HG02610 (cell line): ENCODE results near the gene SLC25A2.
"Not testable (repeated sequence)": the region's sequence is repeated elsewhere in the genome, so short reads cannot be mapped to it uniquely, and the experiment has no call there.

Experiments used
- ATAC-seq: cut with Tn5 transposase; IDR thresholded peaks from one replicate; pipeline ENCODE4 v1.9.1; 2021; ENCODE audit warnings: mild to moderate bottlenecking, moderate library complexity; ENCODE audit not compliant: unreplicated experiment

SLC25A2 gene

DNA sequence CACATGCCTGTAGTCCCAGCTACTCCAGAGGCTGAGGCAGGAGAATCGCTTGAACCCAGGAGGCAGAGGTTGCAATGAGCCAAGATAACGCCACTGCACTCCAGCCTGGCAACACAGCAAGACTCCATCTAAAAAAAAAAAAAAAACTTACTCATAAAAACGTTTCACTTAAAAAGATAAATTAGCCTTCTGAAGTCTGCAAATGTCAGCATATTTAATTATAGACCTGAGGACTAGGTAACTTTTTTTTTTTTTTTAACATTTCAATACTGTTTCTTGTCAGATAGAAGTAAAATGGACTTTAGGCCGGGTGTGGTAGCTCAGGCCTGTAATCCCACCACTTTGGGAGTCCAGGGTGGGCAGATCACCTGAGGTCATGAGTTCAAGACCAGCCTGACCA lies 13.1 kb upstream of the SLC25A2 start:
- not testable (repeated sequence) for ATAC-seq

DNA sequence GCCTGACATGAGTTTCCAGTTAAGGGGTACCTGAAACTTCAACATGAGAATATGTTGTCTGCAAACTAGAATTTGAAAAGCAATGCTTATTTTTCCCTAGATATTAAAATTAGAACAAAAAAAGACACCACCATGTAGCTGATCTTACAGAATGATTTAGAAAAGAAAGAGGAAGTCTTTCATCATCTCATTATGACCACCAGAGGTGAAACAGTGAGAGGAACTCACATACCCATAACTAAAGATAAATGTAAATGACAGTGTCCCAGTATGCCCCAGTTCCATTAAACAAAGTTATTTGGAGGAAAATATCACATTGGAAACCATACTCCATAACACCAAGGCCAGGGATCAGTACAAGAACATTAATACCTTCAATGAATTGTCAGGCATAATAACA lies 9.9 kb upstream of the SLC25A2 start:
- no peak for ATAC-seq

DNA sequence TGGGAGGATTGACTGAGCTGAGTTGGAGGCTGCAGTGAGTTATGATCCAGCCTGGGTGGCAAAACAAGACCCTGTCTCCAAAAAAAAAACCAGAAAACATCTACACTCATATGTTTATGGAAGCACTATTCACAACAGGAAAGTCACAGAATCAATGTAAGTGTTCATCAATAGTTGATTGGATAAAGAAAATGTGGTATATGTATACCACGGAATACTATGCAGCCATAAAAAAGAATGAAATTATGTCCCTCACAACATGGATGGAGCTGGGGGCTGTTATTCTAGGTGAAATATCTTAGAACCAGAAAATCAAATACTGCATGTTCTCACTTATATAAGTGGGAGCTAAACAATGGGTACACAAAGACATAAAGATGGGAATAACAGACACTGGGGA lies 2.8 kb upstream of the SLC25A2 start:
- no peak for ATAC-seq

DNA sequence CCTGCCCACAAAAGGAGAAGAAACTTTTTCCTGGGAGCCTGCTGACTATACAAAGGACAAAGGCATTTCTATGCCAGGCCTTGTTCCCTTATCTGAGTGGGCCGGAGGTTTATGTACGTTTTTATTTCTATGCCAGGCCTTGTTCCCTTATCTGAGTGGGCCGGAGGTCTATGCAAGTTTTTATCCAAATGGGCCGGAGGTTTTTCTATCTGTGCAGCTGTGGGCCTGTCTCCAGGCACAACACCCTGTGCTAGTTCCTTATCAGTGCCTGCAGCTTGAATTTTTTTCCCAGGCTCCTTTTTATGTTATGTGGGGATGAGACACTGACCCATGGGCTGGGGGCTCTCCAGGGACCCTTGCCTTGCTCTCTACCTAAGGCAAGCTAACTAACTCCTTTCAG lies 5.5 kb downstream of the SLC25A2 start:
- ATAC-seq = no peak

DNA sequence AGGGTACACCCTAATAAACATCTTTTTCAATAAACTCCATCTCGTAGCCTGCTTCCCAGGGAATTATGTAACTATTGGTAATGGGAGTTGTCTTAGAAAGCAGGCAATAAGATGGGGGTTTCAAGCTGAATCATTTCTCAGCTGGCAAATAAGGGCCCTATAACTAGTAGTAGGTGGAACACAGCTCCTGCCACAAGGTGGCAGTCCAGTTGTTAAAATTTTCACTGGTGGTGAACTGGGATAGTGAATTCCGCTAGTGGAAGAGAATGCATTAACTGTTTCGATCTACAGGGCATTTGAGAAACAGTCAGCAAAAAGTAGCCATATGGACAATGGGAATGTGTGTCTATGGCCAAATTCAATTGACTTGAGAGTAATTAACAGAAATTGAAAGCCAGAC lies 30.9 kb downstream of the SLC25A2 start:
- ATAC-seq = no peak

- ATAC-seq = no peak
These were observed 34.7 kb downstream of the SLC25A2 start for GRCh38 chr5:141269195-141269594.

- ATAC-seq = no peak
These were observed 42.7 kb downstream of the SLC25A2 start for GRCh38 chr5:141261238-141261546.

DNA sequence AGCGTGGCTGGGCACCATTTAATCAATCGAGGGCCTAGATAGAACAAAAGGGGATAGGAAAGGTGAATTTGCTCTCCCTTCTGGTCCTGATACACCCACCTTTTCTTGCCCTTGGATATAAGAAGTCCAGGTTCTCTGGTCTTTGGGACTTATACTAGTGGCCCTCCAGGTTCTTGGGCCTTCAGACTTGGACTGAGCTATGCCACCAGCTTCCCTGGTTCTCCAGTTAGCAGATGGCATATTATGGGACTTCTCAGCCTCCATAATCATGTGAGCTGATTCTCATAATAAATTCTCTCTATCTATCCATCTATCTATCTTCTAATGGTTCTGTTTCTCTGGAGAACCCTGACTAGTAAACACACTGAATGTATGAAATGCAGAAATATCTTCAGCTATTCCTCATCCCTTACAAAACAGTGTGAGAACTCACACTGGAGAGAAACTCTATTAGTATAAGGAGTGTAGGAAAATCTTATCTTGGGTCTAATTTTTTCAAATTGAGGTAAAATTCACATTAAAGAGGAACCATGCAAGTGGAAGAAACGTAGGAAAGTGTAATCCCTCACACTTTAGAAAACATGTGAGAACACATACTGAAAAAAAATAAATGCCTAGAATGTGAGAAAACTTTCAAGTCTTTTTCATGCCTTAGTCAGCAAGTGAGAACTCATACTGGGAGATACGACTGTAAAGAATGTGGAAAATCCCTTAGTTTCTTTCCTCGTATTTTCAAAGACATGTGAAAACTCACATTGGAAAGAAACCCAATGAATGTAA lies 43.2 kb downstream of the SLC25A2 start:
- no peak for ATAC-seq

DNA sequence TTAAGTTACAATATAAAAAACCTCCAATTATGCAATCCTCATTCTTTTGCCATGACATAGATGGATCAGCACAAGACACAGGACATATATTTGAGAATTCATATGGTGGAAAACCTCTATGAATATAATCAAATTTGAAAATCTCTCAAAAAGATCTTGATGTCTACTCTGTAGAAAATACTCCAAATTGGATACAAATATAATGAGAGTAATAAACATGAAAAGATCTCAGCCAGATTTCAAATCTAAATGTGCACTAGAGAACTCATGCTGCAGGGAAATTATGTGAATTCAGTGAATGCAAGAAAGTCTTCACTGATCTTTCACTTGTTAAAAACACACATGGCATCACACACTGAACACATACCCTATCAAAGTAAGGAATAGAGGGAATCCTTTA lies 44.9 kb downstream of the SLC25A2 start:
- ATAC-seq = no peak

GRCh38 chr5:141258464-141258863 lies 45.4 kb downstream of the SLC25A2 start:
- no peak for ATAC-seq
